Measurements from ENCODE around the gene SUGCT.

The SUGCT gene

GRCh38 chr7:40279991-40280390 lies 145.2 kb downstream of the SUGCT start:
- H3K36me3 ChIP-seq (ENCODE audit: control insufficient read depth, low read depth, low read length) = no peaks in the 10 kb centered on the region
- no peaks in the 10 kb centered on the region for H3K9me3 ChIP-seq (ENCODE audit: control insufficient read depth, low read depth, low read length)
- no peaks in the 10 kb centered on the region for H3K4me1 ChIP-seq (ENCODE audit: control insufficient read depth, low read depth, low read length)
- H3K27ac ChIP-seq (ENCODE audit: low read length) = no peak overlapping the region
- H3K9ac ChIP-seq (ENCODE audit: low read length) = no peak overlapping the region
- H3K4me3 ChIP-seq (ENCODE audit: low read length) = no peak overlapping the region
- no peaks in the 10 kb centered on the region for H3K27me3 ChIP-seq (ENCODE audit: control insufficient read depth, insufficient read depth, low read length)

- Histone ChIP-seq H3K36me3 (ENCODE audit: control insufficient read depth, low read depth, low read length) (no peaks in the 10 kb centered on the region), H3K9ac (ENCODE audit: low read length) (no peak overlapping the region), H3K27ac (ENCODE audit: low read length) (no peak overlapping the region), H3K4me3 (ENCODE audit: low read length) (no peak overlapping the region), H3K4me1 (ENCODE audit: control insufficient read depth, low read depth, low read length) (no peaks in the 10 kb centered on the region), H3K9me3 (ENCODE audit: control insufficient read depth, low read depth, low read length) (no peaks in the 10 kb centered on the region), H3K27me3 (ENCODE audit: control insufficient read depth, insufficient read depth, low read length) (no peaks in the 10 kb centered on the region)
These were observed 148.1 kb downstream of the SUGCT start for GRCh38 chr7:40282858-40283257.

- no peak overlapping the region for H3K27ac ChIP-seq (ENCODE audit: low read length)
- H3K36me3 ChIP-seq (ENCODE audit: control insufficient read depth, low read depth, low read length) = no peaks in the 10 kb centered on the region
- no peaks in the 10 kb centered on the region for H3K27me3 ChIP-seq (ENCODE audit: control insufficient read depth, insufficient read depth, low read length)
- no peaks in the 10 kb centered on the region for H3K4me1 ChIP-seq (ENCODE audit: control insufficient read depth, low read depth, low read length)
- H3K4me3 ChIP-seq (ENCODE audit: low read length) = no peak overlapping the region
- no peak overlapping the region for H3K9ac ChIP-seq (ENCODE audit: low read length)
- H3K9me3 ChIP-seq (ENCODE audit: control insufficient read depth, low read depth, low read length) = no peaks in the 10 kb centered on the region
These were observed 148.6 kb downstream of the SUGCT start for GRCh38 chr7:40283391-40283790.

- no peak overlapping the region for H3K4me3 ChIP-seq (ENCODE audit: low read length)
- H3K27ac ChIP-seq (ENCODE audit: low read length) = no peak overlapping the region
- no peak overlapping the region for H3K9ac ChIP-seq (ENCODE audit: low read length)
- no peaks in the 10 kb centered on the region for H3K9me3 ChIP-seq (ENCODE audit: control insufficient read depth, low read depth, low read length)
- no peaks in the 10 kb centered on the region for H3K4me1 ChIP-seq (ENCODE audit: control insufficient read depth, low read depth, low read length)
- no peaks in the 10 kb centered on the region for H3K27me3 ChIP-seq (ENCODE audit: control insufficient read depth, insufficient read depth, low read length)
- H3K36me3 ChIP-seq (ENCODE audit: control insufficient read depth, low read depth, low read length) = no peaks in the 10 kb centered on the region
These were observed 154.0 kb downstream of the SUGCT start for GRCh38 chr7:40288827-40289226.

- Histone ChIP-seq H3K4me3 (ENCODE audit: low read length) (no peak overlapping the region), H3K27ac (ENCODE audit: low read length) (no peak overlapping the region), H3K9ac (ENCODE audit: low read length) (no peak overlapping the region), H3K27me3 (ENCODE audit: control insufficient read depth, insufficient read depth, low read length) (no peaks in the 10 kb centered on the region), H3K4me1 (ENCODE audit: control insufficient read depth, low read depth, low read length) (peaks cover 5% of the 10 kb centered on the region), H3K9me3 (ENCODE audit: control insufficient read depth, low read depth, low read length) (no peaks in the 10 kb centered on the region), H3K36me3 (ENCODE audit: control insufficient read depth, low read depth, low read length) (no peaks in the 10 kb centered on the region)
These were observed 163.0 kb downstream of the SUGCT start for GRCh38 chr7:40297741-40298311.

GRCh38 chr7:40298421-40298820 lies 163.6 kb downstream of the SUGCT start:
- no peaks in the 10 kb centered on the region for H3K27me3 ChIP-seq (ENCODE audit: control insufficient read depth, insufficient read depth, low read length)
- no peaks in the 10 kb centered on the region for H3K36me3 ChIP-seq (ENCODE audit: control insufficient read depth, low read depth, low read length)
- no peak overlapping the region for H3K9ac ChIP-seq (ENCODE audit: low read length)
- H3K4me3 ChIP-seq (ENCODE audit: low read length) = no peak overlapping the region
- no peak overlapping the region for H3K27ac ChIP-seq (ENCODE audit: low read length)
- peaks cover 5% of the 10 kb centered on the region for H3K4me1 ChIP-seq (ENCODE audit: control insufficient read depth, low read depth, low read length)
- H3K9me3 ChIP-seq (ENCODE audit: control insufficient read depth, low read depth, low read length) = no peaks in the 10 kb centered on the region

- Histone ChIP-seq H3K9ac (ENCODE audit: low read length) (no peak overlapping the region), H3K36me3 (ENCODE audit: control insufficient read depth, low read depth, low read length) (no peaks in the 10 kb centered on the region), H3K4me3 (ENCODE audit: low read length) (no peak overlapping the region), H3K27me3 (ENCODE audit: control insufficient read depth, insufficient read depth, low read length) (no peaks in the 10 kb centered on the region), H3K9me3 (ENCODE audit: control insufficient read depth, low read depth, low read length) (no peaks in the 10 kb centered on the region), H3K4me1 (ENCODE audit: control insufficient read depth, low read depth, low read length) (peaks cover 5% of the 10 kb centered on the region), H3K27ac (ENCODE audit: low read length) (no peak overlapping the region)
These were observed 164.3 kb downstream of the SUGCT start for GRCh38 chr7:40299097-40299496.

GRCh38 chr7:40300146-40300670 lies 165.4 kb downstream of the SUGCT start:
- Histone ChIP-seq H3K27ac (ENCODE audit: low read length) (no peak overlapping the region), H3K27me3 (ENCODE audit: control insufficient read depth, insufficient read depth, low read length) (no peaks in the 10 kb centered on the region), H3K9me3 (ENCODE audit: control insufficient read depth, low read depth, low read length) (no peaks in the 10 kb centered on the region), H3K4me3 (ENCODE audit: low read length) (no peak overlapping the region), H3K4me1 (ENCODE audit: control insufficient read depth, low read depth, low read length) (peaks cover 5% of the 10 kb centered on the region), H3K36me3 (ENCODE audit: control insufficient read depth, low read depth, low read length) (no peaks in the 10 kb centered on the region), H3K9ac (ENCODE audit: low read length) (no peak overlapping the region)

- Histone ChIP-seq H3K27me3 (ENCODE audit: control insufficient read depth, insufficient read depth, low read length) (no peaks in the 10 kb centered on the region), H3K27ac (ENCODE audit: low read length) (no peak overlapping the region), H3K9me3 (ENCODE audit: control insufficient read depth, low read depth, low read length) (no peaks in the 10 kb centered on the region), H3K36me3 (ENCODE audit: control insufficient read depth, low read depth, low read length) (no peaks in the 10 kb centered on the region), H3K9ac (ENCODE audit: low read length) (no peak overlapping the region), H3K4me3 (ENCODE audit: low read length) (no peak overlapping the region), H3K4me1 (ENCODE audit: control insufficient read depth, low read depth, low read length) (peaks cover 5% of the 10 kb centered on the region)
These were observed 166.8 kb downstream of the SUGCT start for GRCh38 chr7:40301486-40302068.

GRCh38 chr7:40303996-40304395 lies 169.2 kb downstream of the SUGCT start:
- H3K9ac ChIP-seq (ENCODE audit: low read length) = no peak overlapping the region
- peaks cover 3% of the 10 kb centered on the region for H3K4me1 ChIP-seq (ENCODE audit: control insufficient read depth, low read depth, low read length)
- H3K9me3 ChIP-seq (ENCODE audit: control insufficient read depth, low read depth, low read length) = no peaks in the 10 kb centered on the region
- no peak overlapping the region for H3K4me3 ChIP-seq (ENCODE audit: low read length)
- H3K36me3 ChIP-seq (ENCODE audit: control insufficient read depth, low read depth, low read length) = no peaks in the 10 kb centered on the region
- H3K27me3 ChIP-seq (ENCODE audit: control insufficient read depth, insufficient read depth, low read length) = no peaks in the 10 kb centered on the region
- H3K27ac ChIP-seq (ENCODE audit: low read length) = no peak overlapping the region

- Histone ChIP-seq H3K9me3 (ENCODE audit: control insufficient read depth, low read depth, low read length) (no peaks in the 10 kb centered on the region), H3K9ac (ENCODE audit: low read length) (no peak overlapping the region), H3K4me3 (ENCODE audit: low read length) (no peak overlapping the region), H3K27ac (ENCODE audit: low read length) (no peak overlapping the region), H3K27me3 (ENCODE audit: control insufficient read depth, insufficient read depth, low read length) (no peaks in the 10 kb centered on the region), H3K36me3 (ENCODE audit: control insufficient read depth, low read depth, low read length) (no peaks in the 10 kb centered on the region), H3K4me1 (ENCODE audit: control insufficient read depth, low read depth, low read length) (no peaks in the 10 kb centered on the region)
These were observed 170.4 kb downstream of the SUGCT start for GRCh38 chr7:40305229-40305628.

- Histone ChIP-seq H3K4me3 (ENCODE audit: low read length) (no peak overlapping the region), H3K4me1 (ENCODE audit: control insufficient read depth, low read depth, low read length) (no peaks in the 10 kb centered on the region), H3K27me3 (ENCODE audit: control insufficient read depth, insufficient read depth, low read length) (no peaks in the 10 kb centered on the region), H3K36me3 (ENCODE audit: control insufficient read depth, low read depth, low read length) (no peaks in the 10 kb centered on the region), H3K9me3 (ENCODE audit: control insufficient read depth, low read depth, low read length) (no peaks in the 10 kb centered on the region), H3K27ac (ENCODE audit: low read length) (no peak overlapping the region), H3K9ac (ENCODE audit: low read length) (no peak overlapping the region)
These were observed 171.2 kb downstream of the SUGCT start for GRCh38 chr7:40306025-40306424.
